ENCODE measurements around the gene RPL10A. TPM values are rescaled to one million over a fixed set of nuclear protein-coding genes. Genes with fewer than 3 reads are reported as not detected.

RPL10A gene
- total RNA-seq, 1 experiment from 2014 or later, result 2,249 TPM

DNA sequence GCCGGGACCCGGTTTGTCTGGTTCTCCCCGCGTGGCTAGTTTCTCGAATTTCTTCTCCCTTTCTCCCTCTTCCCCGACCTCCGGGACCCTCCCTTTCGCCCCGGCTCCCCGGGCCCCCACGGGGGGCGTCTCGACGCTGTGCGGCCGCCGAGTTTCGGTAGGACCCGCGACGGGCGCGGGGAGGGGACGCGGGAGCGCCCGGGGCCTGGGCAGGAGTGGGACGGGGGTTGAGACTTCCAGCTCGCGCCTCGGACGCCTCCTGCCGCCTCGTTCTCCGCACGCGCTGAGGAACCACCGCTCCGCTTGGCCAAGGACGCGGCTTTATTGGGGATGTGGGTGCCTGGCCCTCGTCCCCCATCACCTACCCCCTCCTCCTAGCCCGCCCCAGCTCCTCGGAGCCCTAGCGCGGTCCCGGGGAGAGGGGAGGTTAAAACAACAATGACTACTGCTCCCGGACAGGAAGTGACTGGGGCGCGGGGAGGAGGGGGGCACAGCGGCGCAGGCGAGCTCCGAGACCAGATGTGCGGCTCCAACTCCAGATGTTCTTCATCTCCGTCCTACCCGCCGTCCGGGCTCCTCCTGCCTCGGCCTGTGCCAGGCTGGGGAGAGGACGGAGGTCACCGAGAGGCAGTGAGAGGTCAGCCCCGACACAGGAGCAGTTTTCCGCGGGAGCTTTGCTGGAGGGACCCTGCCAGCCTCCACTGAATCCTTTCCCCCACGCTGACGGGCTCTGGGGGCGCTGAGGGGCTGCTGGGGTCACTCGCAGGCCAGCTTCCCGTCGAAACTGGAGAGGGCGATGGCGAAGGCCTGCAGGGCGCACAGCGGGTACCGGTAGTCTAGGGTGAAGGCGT lies 29.6 kb downstream of the RPL10A start:
- no peaks in the 10 kb centered on the region for H3K36me3 ChIP-seq (replicated peaks; ENCODE audit: control insufficient read depth, insufficient read depth, low read length)

DNA sequence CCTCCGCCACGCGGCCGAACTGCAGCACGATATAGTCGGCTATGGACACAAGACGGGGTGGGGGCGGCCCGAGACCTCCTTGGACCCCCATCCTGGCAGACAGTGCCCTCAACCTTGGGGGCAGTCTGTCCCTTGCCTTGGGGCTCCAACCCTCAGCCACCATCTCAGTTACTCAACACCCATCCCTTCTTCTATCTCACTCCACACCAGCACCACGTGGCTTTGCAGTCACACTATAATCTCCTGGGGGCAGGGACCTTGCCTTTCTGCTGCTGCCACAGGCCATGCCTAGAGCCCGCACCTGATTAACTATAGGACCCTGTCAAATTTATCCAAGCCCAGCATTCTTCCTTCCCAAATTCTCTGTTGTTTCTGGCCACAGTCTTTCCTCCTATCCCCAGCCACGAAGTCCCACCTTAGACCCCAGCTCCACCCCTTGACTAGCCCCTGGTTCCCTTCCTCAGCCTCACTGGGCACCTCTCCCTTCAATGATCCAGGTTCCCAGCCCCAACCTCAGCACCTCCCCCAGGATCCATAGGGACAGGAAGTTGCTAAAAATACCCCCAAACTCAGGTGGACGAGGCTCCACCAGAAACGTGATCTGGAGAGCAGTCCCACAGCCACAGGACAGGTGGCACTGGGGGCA lies 30.3 kb downstream of the RPL10A start:
- DNase-seq, result no peak
- no peaks in the 10 kb centered on the region for H3K36me3 ChIP-seq (replicated peaks; ENCODE audit: control insufficient read depth, insufficient read depth, low read length)
- H3K27me3 ChIP-seq (ENCODE audit: control insufficient read depth, insufficient read depth, low read length), result peaks cover 5% of the 10 kb centered on the region
- peak overlapping the region; percentile 73 for H3K4me3 ChIP-seq (ENCODE audit: insufficient read depth, low read depth, low read length)

More for the DNA sequence above, 29.6 kb downstream of the RPL10A start:
- peak overlapping the region; percentile 73 for H3K4me3 ChIP-seq (ENCODE audit: insufficient read depth, low read depth, low read length)
- peaks cover 5% of the 10 kb centered on the region for H3K27me3 ChIP-seq (ENCODE audit: control insufficient read depth, insufficient read depth, low read length)
- peak; percentile 91 for DNase-seq

DNA sequence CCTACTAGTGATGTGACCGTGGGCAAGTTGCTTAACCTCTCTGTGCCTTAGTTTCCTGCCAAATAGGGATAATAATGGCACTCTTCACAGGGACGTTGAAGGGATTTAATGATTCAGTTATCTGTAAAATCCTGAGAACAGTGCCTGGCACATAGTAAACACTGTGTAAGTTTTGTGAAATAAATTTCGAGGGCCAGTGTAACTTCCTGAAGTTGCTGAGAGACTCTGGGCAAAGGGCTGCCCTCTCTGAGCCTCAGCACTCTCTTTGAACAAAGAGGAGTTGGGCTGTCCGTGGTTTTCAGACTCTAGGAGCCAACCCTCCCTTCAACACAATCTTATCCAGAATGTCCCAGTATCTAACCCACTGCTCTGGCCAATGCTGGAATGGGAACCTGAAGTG lies 31.2 kb downstream of the RPL10A start:
- no peak for DNase-seq
- peaks cover 5% of the 10 kb centered on the region for H3K27me3 ChIP-seq (ENCODE audit: control insufficient read depth, insufficient read depth, low read length)
- no peak overlapping the region for H3K4me3 ChIP-seq (ENCODE audit: insufficient read depth, low read depth, low read length)
- H3K36me3 ChIP-seq (replicated peaks; ENCODE audit: control insufficient read depth, insufficient read depth, low read length), result no peaks in the 10 kb centered on the region

DNA sequence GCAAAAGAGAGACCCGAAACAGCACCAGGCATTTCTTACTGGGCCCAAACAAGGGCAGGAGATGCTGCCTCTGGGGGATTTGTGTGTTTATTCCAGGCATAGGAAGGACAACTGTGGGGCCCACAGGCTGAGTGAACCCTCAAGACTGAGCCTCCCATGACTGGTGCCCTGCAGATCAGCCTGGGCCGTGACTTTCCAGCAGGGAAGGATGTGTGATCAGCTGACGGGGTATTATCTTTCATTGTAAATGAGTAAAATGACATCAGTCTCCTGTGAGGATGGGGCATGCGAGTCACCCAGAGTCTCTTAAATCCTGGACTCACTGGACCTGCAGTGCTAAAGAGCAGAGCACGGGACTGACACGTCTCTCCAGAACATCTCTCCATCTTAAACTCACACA lies 32.6 kb downstream of the RPL10A start:
- DNase-seq, result no peak
- H3K27me3 ChIP-seq (ENCODE audit: control insufficient read depth, insufficient read depth, low read length), result peaks cover 5% of the 10 kb centered on the region

DNA sequence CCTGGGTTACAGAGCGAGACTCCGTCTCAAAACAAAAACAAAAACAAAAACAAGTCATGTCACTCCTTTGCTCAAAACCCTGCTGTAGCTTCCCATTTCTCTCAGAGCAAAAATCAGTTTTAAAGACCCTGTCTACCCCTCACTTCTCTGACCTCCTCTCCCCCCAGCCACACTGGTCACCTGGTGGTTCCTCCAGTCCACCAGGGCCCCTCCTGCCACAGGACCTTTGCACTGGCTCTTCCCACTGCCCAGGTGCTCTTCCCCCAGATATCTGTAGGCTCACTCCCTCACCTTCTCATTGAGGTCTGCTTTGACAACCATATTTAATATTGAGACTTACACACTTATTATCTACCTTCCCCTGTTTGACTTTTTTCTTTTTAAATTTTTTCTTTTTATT lies 33.6 kb downstream of the RPL10A start:
- DNase-seq, result no peak
- Histone ChIP-seq H3K36me3 (replicated peaks; ENCODE audit: control insufficient read depth, insufficient read depth, low read length) (no peaks in the 10 kb centered on the region), H3K27me3 (ENCODE audit: control insufficient read depth, insufficient read depth, low read length) (peaks cover 5% of the 10 kb centered on the region), H3K4me3 (ENCODE audit: insufficient read depth, low read depth, low read length) (no peak overlapping the region)

More for the DNA sequence above, 32.6 kb downstream of the RPL10A start:
- no peaks in the 10 kb centered on the region for H3K36me3 ChIP-seq (replicated peaks; ENCODE audit: control insufficient read depth, insufficient read depth, low read length)
- H3K4me3 ChIP-seq (ENCODE audit: insufficient read depth, low read depth, low read length), result no peak overlapping the region

DNA sequence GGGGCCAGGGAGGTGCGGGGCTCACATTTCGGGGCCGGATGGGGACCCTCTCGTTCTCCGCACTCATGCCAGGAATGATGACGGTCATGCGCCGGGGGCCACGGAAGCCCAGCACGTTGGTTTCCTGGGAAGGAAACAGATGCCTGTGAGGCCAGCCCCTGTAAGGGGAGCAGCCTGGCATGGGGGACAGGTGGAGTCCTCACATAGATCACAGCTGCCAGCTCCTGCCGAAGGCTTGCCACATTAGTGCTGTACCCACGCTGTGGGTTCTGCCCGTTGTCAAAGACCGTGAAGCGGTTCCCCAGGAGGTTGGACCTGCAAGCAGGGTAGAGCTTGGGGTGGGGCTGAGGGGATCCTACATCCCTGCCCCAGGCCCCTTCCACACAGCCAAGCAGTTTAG lies 35.3 kb downstream of the RPL10A start:
- Histone ChIP-seq H3K36me3 (replicated peaks; ENCODE audit: control insufficient read depth, insufficient read depth, low read length) (no peaks in the 10 kb centered on the region), H3K4me3 (ENCODE audit: insufficient read depth, low read depth, low read length) (no peak overlapping the region), H3K27me3 (ENCODE audit: control insufficient read depth, insufficient read depth, low read length) (no peaks in the 10 kb centered on the region)
- no peak for DNase-seq

DNA sequence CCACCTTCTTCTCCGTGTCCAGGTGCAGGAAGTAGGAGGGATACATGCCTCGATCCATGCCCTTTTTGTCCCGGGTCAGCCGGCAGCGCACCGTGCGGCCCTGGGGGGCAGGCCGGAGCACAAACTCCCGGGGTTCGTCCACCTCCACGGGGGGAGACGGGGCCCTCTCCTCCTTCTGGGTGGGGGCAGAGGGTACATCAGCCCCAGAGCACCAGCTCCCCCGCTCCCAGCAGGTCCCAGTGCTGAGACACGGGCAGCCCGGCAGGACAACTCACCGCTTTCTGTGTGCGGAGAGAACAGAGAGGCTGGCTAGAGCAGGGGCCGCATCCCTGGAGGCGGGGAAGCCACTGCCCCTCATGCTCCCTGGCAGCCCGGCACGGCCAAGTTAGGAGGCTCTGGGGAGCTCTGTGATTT lies 37.8 kb downstream of the RPL10A start:
- peak; percentile 81 for DNase-seq
- no peaks in the 10 kb centered on the region for H3K36me3 ChIP-seq (replicated peaks; ENCODE audit: control insufficient read depth, insufficient read depth, low read length)
- no peak overlapping the region for H3K4me3 ChIP-seq (ENCODE audit: insufficient read depth, low read depth, low read length)
- peaks cover 2% of the 10 kb centered on the region; the same call in 1 of the 2 replicates for H3K27me3 ChIP-seq (ENCODE audit: control insufficient read depth, insufficient read depth, low read length)

DNA sequence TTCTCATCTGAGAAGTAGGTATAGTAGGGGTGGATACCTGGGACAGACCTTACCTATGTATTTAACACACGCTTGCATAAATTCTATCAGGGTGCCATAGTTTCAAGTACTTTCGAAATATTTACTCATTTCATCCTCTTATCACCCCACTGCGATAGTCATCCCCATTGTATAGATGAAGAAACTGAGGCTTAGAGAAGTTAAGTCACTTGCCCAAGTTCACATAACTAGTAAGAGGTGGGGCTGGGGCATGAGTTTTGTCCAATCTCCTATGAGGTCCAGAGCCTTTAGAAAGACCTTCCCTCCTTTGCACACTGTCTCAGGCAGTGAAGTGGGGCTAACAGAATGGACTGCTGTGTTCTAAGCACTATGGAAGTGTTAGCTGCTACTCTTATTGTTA lies 38.3 kb downstream of the RPL10A start:
- Histone ChIP-seq H3K27me3 (ENCODE audit: control insufficient read depth, insufficient read depth, low read length) (peaks cover 4% of the 10 kb centered on the region; the same call in 1 of the 2 replicates), H3K36me3 (replicated peaks; ENCODE audit: control insufficient read depth, insufficient read depth, low read length) (no peaks in the 10 kb centered on the region), H3K4me3 (ENCODE audit: insufficient read depth, low read depth, low read length) (no peak overlapping the region)
- DNase-seq, result no peak

DNA sequence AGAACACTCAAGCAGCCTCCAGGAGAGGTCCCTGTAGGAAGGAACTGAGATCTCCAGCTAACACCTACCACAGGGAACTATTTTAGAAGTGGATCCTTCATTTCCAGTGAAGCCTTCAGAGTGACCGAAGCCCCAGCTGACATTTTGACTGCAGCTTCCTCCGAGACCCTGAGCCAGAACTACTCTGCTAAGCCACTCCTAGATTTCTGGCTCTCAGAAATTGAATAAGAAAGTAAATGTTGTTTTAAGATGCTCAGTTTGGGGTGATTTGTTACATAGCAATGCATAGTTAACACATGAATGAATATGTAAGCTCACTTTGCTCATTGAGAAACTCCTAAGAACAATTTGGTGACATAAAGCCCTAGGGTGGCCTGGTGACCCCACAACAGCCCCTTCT lies 39.0 kb downstream of the RPL10A start:
- DNase-seq, result peak; percentile 31
- Histone ChIP-seq H3K4me3 (ENCODE audit: insufficient read depth, low read depth, low read length) (no peak overlapping the region), H3K36me3 (replicated peaks; ENCODE audit: control insufficient read depth, insufficient read depth, low read length) (no peaks in the 10 kb centered on the region), H3K27me3 (ENCODE audit: control insufficient read depth, insufficient read depth, low read length) (peaks cover 4% of the 10 kb centered on the region; the same call in 1 of the 2 replicates)

DNA sequence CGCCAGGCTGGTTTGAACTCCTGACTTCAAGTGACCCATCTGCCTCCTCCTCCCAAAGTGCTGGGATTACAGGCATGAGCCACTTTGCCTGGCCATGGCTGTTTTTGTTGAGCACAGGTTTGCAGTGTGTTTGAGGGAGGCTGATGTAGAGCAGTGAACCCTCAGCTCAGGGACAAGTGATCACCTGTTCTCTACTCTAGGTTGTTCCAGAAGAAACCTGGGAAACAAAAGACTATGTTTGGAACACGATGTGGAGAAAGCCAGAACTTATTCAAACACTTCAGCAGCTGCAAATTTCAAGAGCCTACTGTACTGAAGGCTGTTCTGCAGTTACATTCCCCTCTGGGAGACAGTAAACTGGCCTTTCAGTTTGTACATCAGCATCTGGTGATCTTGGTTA lies 39.8 kb downstream of the RPL10A start:
- no peaks in the 10 kb centered on the region for H3K36me3 ChIP-seq (replicated peaks; ENCODE audit: control insufficient read depth, insufficient read depth, low read length)
- peaks cover 4% of the 10 kb centered on the region; the same call in 1 of the 2 replicates for H3K27me3 ChIP-seq (ENCODE audit: control insufficient read depth, insufficient read depth, low read length)
- peak; percentile 8 for DNase-seq
- H3K4me3 ChIP-seq (ENCODE audit: insufficient read depth, low read depth, low read length), result no peak overlapping the region

DNA sequence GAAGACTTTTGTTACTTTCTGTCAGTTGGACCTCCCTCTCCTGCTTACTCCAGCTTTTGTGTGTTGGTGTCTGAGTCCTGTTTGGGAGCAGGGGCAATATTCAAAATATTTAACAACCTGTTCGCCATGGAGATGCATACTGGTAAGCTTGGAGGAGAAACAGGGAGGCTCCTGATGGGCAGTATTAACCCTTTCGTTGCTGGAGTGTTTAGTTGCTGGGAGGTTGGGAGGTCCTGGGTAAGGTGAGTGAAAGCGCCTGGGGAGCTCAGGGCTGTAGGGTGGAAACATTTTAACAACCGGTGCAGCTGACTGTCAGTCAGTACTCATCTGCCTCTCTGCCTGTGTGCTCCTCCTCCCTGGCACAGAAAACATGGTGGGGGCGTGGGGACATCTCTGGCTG lies 40.3 kb downstream of the RPL10A start:
- no peaks in the 10 kb centered on the region for H3K36me3 ChIP-seq (replicated peaks; ENCODE audit: control insufficient read depth, insufficient read depth, low read length)
- DNase-seq, result peak; percentile 72
- peaks cover 4% of the 10 kb centered on the region; the same call in 1 of the 2 replicates for H3K27me3 ChIP-seq (ENCODE audit: control insufficient read depth, insufficient read depth, low read length)
- H3K4me3 ChIP-seq (ENCODE audit: insufficient read depth, low read depth, low read length), result no peak overlapping the region

DNA sequence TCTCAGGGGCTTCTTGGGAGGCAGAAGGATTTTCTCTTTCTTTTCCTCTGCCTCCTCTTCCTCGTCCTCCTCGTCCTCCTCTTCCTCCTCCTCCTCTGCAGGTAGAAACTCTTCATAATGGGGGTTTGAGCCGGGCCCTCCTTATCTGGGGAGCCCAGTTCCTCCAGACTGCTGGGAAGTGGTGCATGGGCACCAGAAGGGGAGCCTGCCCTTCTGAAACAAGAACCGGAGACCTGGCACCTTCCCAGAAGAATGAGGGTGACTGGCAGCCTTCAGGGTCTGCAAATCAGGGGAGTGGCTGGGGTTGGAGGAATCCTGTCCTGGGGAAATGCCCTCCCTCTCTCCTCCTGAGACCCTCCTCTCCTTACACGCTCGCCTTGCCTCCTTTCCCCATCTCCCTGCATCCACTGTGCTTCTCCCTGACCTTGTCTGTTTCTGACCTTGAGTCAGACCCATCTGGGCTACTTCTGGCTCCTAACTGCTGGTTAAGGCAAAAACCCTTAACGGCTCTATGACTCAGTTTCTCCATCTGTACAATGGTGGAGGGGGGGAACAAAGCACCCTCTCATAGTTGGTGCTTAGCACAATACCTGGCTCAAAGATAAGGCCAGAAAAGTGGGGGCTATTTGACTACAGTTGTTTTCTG lies 42.8 kb downstream of the RPL10A start:
- Histone ChIP-seq H3K36me3 (replicated peaks; ENCODE audit: control insufficient read depth, insufficient read depth, low read length) (no peaks in the 10 kb centered on the region), H3K4me3 (ENCODE audit: insufficient read depth, low read depth, low read length) (peak overlapping the region; percentile 39; the same call in 1 of the 2 replicates), H3K27me3 (ENCODE audit: control insufficient read depth, insufficient read depth, low read length) (peaks cover 4% of the 10 kb centered on the region; the same call in 1 of the 2 replicates)
- DNase-seq, result peak; percentile 42

DNA sequence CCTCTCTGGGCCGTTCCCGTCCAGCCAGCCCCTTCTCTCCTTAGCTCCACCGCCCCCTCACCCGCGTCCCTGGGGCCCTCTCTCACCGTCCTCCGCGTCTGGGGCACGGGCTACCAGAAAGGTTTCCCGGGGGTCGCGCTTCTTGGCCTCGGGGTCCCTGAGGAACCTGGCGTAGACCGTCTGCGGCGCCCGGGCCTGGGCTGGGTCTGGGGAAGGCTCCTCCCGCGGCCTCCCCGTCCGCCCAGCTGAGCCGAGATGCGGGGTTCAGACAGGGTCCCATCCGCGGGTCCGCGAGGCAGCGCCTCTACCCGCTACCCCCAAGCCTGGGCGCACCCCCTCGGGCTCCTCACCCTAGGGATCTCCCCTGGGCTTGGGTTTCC lies 43.4 kb downstream of the RPL10A start:
- peak overlapping the region; percentile 39; the same call in 1 of the 2 replicates for H3K4me3 ChIP-seq (ENCODE audit: insufficient read depth, low read depth, low read length)
- H3K27me3 ChIP-seq (ENCODE audit: control insufficient read depth, insufficient read depth, low read length), result peaks cover 4% of the 10 kb centered on the region; the same call in 1 of the 2 replicates
- H3K36me3 ChIP-seq (replicated peaks; ENCODE audit: control insufficient read depth, insufficient read depth, low read length), result no peaks in the 10 kb centered on the region

DNA sequence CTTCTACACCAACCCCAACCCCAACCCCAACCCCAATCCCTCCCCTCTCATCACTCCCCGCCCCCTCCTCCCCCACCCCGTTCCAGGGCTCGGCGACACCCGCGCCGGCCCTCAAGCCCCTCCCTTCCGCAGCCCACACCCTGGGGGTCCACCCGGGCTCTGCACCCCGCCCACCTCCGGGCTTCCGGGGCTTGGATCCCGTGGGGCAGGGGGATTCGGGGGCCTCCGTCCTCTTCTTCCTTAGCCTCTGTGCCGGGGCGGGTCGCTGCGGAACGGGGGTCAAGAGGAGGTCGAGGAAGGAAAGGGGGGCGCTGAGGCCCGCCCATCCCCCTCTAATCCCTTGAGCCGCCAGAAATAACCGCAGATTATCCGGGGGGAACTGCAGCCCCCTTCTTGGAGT lies 43.8 kb downstream of the RPL10A start:
- DNase-seq, result peak; percentile 90
- H3K4me3 ChIP-seq (ENCODE audit: insufficient read depth, low read depth, low read length), result peak overlapping the region; percentile 39; the same call in 1 of the 2 replicates
- H3K36me3 ChIP-seq (replicated peaks; ENCODE audit: control insufficient read depth, insufficient read depth, low read length), result no peaks in the 10 kb centered on the region
- H3K27me3 ChIP-seq (ENCODE audit: control insufficient read depth, insufficient read depth, low read length), result peaks cover 4% of the 10 kb centered on the region; the same call in 1 of the 2 replicates

More for the DNA sequence above, 43.4 kb downstream of the RPL10A start:
- DNase-seq, result peak; percentile 80

Data from H7 (cell line).